Measurements from ENCODE around the gene KRTAP3-2.
A peak's percentile ranks its signal among the peaks of the same experiment; 100 is the strongest.

KRTAP3-2 gene

GRCh38 chr17:41009936-41010335, 10.2 kb upstream of the KRTAP3-2 start:
- DNase-seq = no peak

- DNase-seq = no peak
Observed at GRCh38 chr17:41009301-41009760, 9.6 kb upstream of the KRTAP3-2 start.

- no peak for DNase-seq
Observed at GRCh38 chr17:41008811-41009210, 9.1 kb upstream of the KRTAP3-2 start, which contains the start of gene KRTAP3-1. TSS of gene KRTAP3-1 (minus strand) at chr17:41009128. CDS start at chr17:41009074, 54 bp downstream.

GRCh38 chr17:41004397-41004796, 4.7 kb upstream of the KRTAP3-2 start:
- no peak for DNase-seq

- DNase-seq = no peak
Observed at GRCh38 chr17:41003926-41004325, 4.2 kb upstream of the KRTAP3-2 start.

GRCh38 chr17:41002814-41003213, 3.1 kb upstream of the KRTAP3-2 start:
- peak; percentile 33 for DNase-seq

- no peak for DNase-seq
Observed at GRCh38 chr17:41001795-41002194, 2.1 kb upstream of the KRTAP3-2 start.

- no peak for DNase-seq
Observed at GRCh38 chr17:40997361-40997760, 2.3 kb downstream of the KRTAP3-2 start.

GRCh38 chr17:40996829-40997228, 2.9 kb downstream of the KRTAP3-2 start:
- no peak for DNase-seq

GRCh38 chr17:40995116-40995515, 4.6 kb downstream of the KRTAP3-2 start:
- DNase-seq = no peak

GRCh38 chr17:40993839-40994238, 5.9 kb downstream of the KRTAP3-2 start, which contains the start of gene KRTAP3-3:
TSS of gene KRTAP3-3 (minus strand) at chr17:40994164. CDS start at chr17:40994097, 67 bp downstream.
- no peak for DNase-seq

GRCh38 chr17:40993084-40993483, 6.6 kb downstream of the KRTAP3-2 start:
- DNase-seq = no peak

GRCh38 chr17:40992666-40993065, 7.0 kb downstream of the KRTAP3-2 start:
- DNase-seq = no peak

GRCh38 chr17:40986920-40987319, 12.8 kb downstream of the KRTAP3-2 start:
- DNase-seq = no peak

- DNase-seq = no peak
Observed at GRCh38 chr17:40984226-40984625, 15.5 kb downstream of the KRTAP3-2 start, which contains the start of gene KRT40. TSS of gene KRT40 (minus strand) at chr17:40984326. CDS start at chr17:40984273, 53 bp downstream.

- DNase-seq = no peak
Observed at GRCh38 chr17:40981115-40981514, 18.6 kb downstream of the KRTAP3-2 start.

GRCh38 chr17:40980596-40980995, 19.1 kb downstream of the KRTAP3-2 start:
- peak; percentile 40 for DNase-seq

- no peak for DNase-seq
Observed at GRCh38 chr17:40980117-40980516, 19.6 kb downstream of the KRTAP3-2 start.

- no peak for DNase-seq
Observed at GRCh38 chr17:40978575-40979151, 21.0 kb downstream of the KRTAP3-2 start.

- no peak for DNase-seq
Observed at GRCh38 chr17:40975516-40975915, 24.2 kb downstream of the KRTAP3-2 start.

GRCh38 chr17:40974366-40974765, 25.3 kb downstream of the KRTAP3-2 start:
- DNase-seq = no peak

- DNase-seq = no peak
Observed at GRCh38 chr17:40967582-40967981, 32.1 kb downstream of the KRTAP3-2 start.

- DNase-seq = no peak
Observed at GRCh38 chr17:40966848-40967247, 32.9 kb downstream of the KRTAP3-2 start, which contains the start of gene KRT39. TSS of gene KRT39 (minus strand) at chr17:40966948. CDS start at chr17:40966856, 92 bp downstream.

GRCh38 chr17:40963838-40964237, 35.9 kb downstream of the KRTAP3-2 start:
- DNase-seq = no peak

- DNase-seq = no peak
Observed at GRCh38 chr17:40962059-40962561, 37.6 kb downstream of the KRTAP3-2 start.

All from fibroblast of skin of right quadriceps (primary cell).